ENCODE measurements around the gene HEG1. TPM values are rescaled to one million over a fixed set of nuclear protein-coding genes. Genes with fewer than 3 reads are reported as not detected.
A peak's percentile ranks its signal among the peaks of the same experiment; 100 is the strongest.

Gene HEG1
- total RNA-seq, 4 donors from 2014 or later = 47.8 to 91.7 (median 76.8) TPM

- Histone ChIP-seq H3K4me3 (no peak overlapping the region), H3K4me1 (peaks cover 0 to 11% (median 5%) of the 10 kb centered on the region in 4 donors), H3K9me3 (no peaks in the 10 kb centered on the region), H3K36me3 (peaks cover 65 to 99% (median 90%) of the 10 kb centered on the region in 4 donors), H3K27ac (replicated peaks in 1 of 4) (no peak overlapping the region), H3K27me3 (no peaks in the 10 kb centered on the region)
- 90% methylated on average over 7 of the region's 7 CpGs for WGBS
- TF ChIP-seq POLR2AphosphoS5 (IDR thresholded peaks at IDR 0.05) (no peak), POLR2A (IDR thresholded peaks at IDR 0.05; ENCODE audit: low read depth) (no peak), EP300 (IDR thresholded peaks at IDR 0.05) (no peak)
- TF ChIP-seq, protein P1, sequence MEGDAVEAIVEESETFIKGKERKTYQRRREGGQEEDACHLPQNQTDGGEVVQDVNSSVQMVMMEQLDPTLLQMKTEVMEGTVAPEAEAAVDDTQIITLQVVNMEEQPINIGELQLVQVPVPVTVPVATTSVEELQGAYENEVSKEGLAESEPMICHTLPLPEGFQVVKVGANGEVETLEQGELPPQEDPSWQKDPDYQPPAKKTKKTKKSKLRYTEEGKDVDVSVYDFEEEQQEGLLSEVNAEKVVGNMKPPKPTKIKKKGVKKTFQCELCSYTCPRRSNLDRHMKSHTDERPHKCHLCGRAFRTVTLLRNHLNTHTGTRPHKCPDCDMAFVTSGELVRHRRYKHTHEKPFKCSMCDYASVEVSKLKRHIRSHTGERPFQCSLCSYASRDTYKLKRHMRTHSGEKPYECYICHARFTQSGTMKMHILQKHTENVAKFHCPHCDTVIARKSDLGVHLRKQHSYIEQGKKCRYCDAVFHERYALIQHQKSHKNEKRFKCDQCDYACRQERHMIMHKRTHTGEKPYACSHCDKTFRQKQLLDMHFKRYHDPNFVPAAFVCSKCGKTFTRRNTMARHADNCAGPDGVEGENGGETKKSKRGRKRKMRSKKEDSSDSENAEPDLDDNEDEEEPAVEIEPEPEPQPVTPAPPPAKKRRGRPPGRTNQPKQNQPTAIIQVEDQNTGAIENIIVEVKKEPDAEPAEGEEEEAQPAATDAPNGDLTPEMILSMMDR (IDR thresholded peaks at IDR 0.05) = no peak
- intact Hi-C loops (cut with DNase I) = no loop called here
- DNase-seq (ENCODE audit: extremely low spot score) = no peak
Measured at GRCh38 chr3:125010393-125010792, 45.4 kb downstream of the HEG1 start.

GRCh38 chr3:125008766-125009165, 47.0 kb downstream of the HEG1 start:
- Histone ChIP-seq H3K4me1 (peaks cover 8 to 21% (median 18%) of the 10 kb centered on the region in 4 donors), H3K36me3 (peaks cover 62 to 99% (median 88%) of the 10 kb centered on the region in 4 donors), H3K4me3 (no peak overlapping the region), H3K27ac (replicated peaks in 1 of 4) (no peak overlapping the region), H3K9me3 (no peaks in the 10 kb centered on the region), H3K27me3 (no peaks in the 10 kb centered on the region)
- WGBS = 88% methylated on average over 4 of the region's 4 CpGs
- TF ChIP-seq EP300 (IDR thresholded peaks at IDR 0.05) (no peak), POLR2AphosphoS5 (IDR thresholded peaks at IDR 0.05) (no peak), POLR2A (IDR thresholded peaks at IDR 0.05; ENCODE audit: low read depth) (no peak)
- TF ChIP-seq, protein P1 (IDR thresholded peaks at IDR 0.05) = no peak
- intact Hi-C loops (cut with DNase I) = no loop called here
- DNase-seq (ENCODE audit: extremely low spot score) = no peak

- no peaks in the 10 kb centered on the region for H3K27me3 ChIP-seq
- DNase-seq (ENCODE audit: extremely low spot score) = no peak
- no peak overlapping the region for H3K27ac ChIP-seq (replicated peaks in 1 of 4)
- H3K9me3 ChIP-seq = no peaks in the 10 kb centered on the region
- H3K4me1 ChIP-seq = peaks cover 32 to 46% (median 41%) of the 10 kb centered on the region in 4 donors
- no peak for TF ChIP-seq EP300 (IDR thresholded peaks at IDR 0.05)
- no peak for TF ChIP-seq POLR2A (IDR thresholded peaks at IDR 0.05; ENCODE audit: low read depth)
- TF ChIP-seq, protein P1 (IDR thresholded peaks at IDR 0.05) = no peak
- TF ChIP-seq POLR2AphosphoS5 (IDR thresholded peaks at IDR 0.05) = no peak
- 87% methylated on average over 5 of the region's 5 CpGs for whole genome bisulfite sequencing
- H3K36me3 ChIP-seq = peaks cover 41 to 98% (median 79%) of the 10 kb centered on the region in 4 donors
- no peak overlapping the region for H3K4me3 ChIP-seq
- intact Hi-C loops (cut with DNase I) = no loop called here
Measured at GRCh38 chr3:125006291-125006731, 49.5 kb downstream of the HEG1 start.

DNA sequence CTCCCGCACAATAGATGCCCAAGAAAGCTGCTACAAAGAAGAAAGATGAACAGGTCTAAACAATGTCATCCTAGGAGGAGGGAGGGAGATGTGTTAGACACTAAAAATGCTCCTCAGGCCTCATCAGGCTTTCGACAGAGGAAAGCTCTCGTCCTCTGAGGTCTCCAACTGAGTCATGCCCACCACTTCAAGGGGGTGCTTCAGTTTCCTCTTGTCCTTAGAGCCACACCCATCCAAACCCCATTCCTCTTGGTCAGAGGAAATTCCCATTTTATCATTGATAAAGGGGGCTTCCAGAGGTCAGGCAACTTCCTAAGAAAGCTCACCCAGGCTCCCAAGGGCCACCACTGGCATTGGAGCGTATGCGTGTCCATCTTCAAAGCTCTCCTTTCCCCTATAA, 50.1 kb downstream of the HEG1 start:
- H3K27me3 ChIP-seq = no peaks in the 10 kb centered on the region
- peaks cover 41 to 98% (median 79%) of the 10 kb centered on the region in 4 donors for H3K36me3 ChIP-seq
- TF ChIP-seq POLR2AphosphoS5 (IDR thresholded peaks at IDR 0.05) = no peak
- TF ChIP-seq, protein P1 (IDR thresholded peaks at IDR 0.05) = no peak
- TF ChIP-seq EP300 (IDR thresholded peaks at IDR 0.05) = no peak
- no peak for TF ChIP-seq POLR2A (IDR thresholded peaks at IDR 0.05; ENCODE audit: low read depth)
- H3K4me3 ChIP-seq = no peak overlapping the region
- no peaks in the 10 kb centered on the region for H3K9me3 ChIP-seq
- DNase-seq (ENCODE audit: extremely low spot score) = no peak
- WGBS = 85% methylated on average over 5 of the region's 5 CpGs
- H3K27ac ChIP-seq (replicated peaks in 1 of 4) = peak overlapping the region in 2 of 4 donors; percentile 12 to 72
- peaks cover 39 to 51% (median 47%) of the 10 kb centered on the region in 4 donors for H3K4me1 ChIP-seq
- intact Hi-C loops (cut with DNase I) = no loop called here

- Histone ChIP-seq H3K4me3 (no peak overlapping the region), H3K27ac (replicated peaks in 1 of 4) (peak overlapping the region in 2 of 4 donors; percentile 60 to 72), H3K4me1 (peaks cover 43 to 55% (median 50%) of the 10 kb centered on the region in 4 donors), H3K27me3 (no peaks in the 10 kb centered on the region), H3K9me3 (no peaks in the 10 kb centered on the region), H3K36me3 (peaks cover 39 to 98% (median 77%) of the 10 kb centered on the region in 4 donors)
- no peak for DNase-seq (ENCODE audit: extremely low spot score)
- intact Hi-C loops (cut with DNase I) = no loop called here
- no peak for TF ChIP-seq POLR2A (IDR thresholded peaks at IDR 0.05; ENCODE audit: low read depth)
- no peak for TF ChIP-seq EP300 (IDR thresholded peaks at IDR 0.05)
- TF ChIP-seq, protein P1 (IDR thresholded peaks at IDR 0.05) = no peak
- TF ChIP-seq POLR2AphosphoS5 (IDR thresholded peaks at IDR 0.05) = no peak
- WGBS = 81% methylated on average over 4 of the region's 4 CpGs
Measured at GRCh38 chr3:125005222-125005621, 50.6 kb downstream of the HEG1 start.
